ENCODE measurements around the gene ELAVL4. TPM values are rescaled to one million over a fixed set of nuclear protein-coding genes. Genes with fewer than 3 reads are reported as not detected.

ELAVL4 gene
- total RNA-seq, 1 experiment from 2014 or later: not detected

GRCh38 chr1:50236656-50237055, 127.9 kb downstream of the ELAVL4 start:
- no TSS peak for BruUV-seq (replicated peaks)
- peaks cover 26% of the 10 kb centered on the region for H3K9me3 Mint-ChIP-seq (ENCODE audit: unreplicated experiment)

GRCh38 chr1:50237056-50237455, 128.3 kb downstream of the ELAVL4 start:
- DNase-seq: no peak

More at GRCh38 chr1:50236656-50237055, 127.9 kb downstream of the ELAVL4 start:
- Histone ChIP-seq H3K4me1 (no peaks in the 10 kb centered on the region), H3K27me3 (replicated peaks; ENCODE audit: control insufficient read depth, insufficient read depth, low read length) (no peaks in the 10 kb centered on the region), H3K4me3 (ENCODE audit: low read depth, low read length) (no peak overlapping the region), H3K36me3 (ENCODE audit: control insufficient read depth, insufficient read depth, low read length) (no peaks in the 10 kb centered on the region), H3K9me3 (no peaks in the 10 kb centered on the region)
- no peak for TF ChIP-seq CTCF (IDR thresholded peaks at IDR 0.05; ENCODE audit: insufficient read depth in 1 of 2, low read depth in 1 of 2, low read length in 1 of 2, severe bottlenecking in 1 of 2, unreplicated experiment in 1 of 2)
- Mint-ChIP-seq H3K4me1 (ENCODE audit: low read depth, unreplicated experiment) (no peaks in the 10 kb centered on the region), H3K27ac (ENCODE audit: unreplicated experiment) (no peak overlapping the region), H3K36me3 (ENCODE audit: insufficient read depth, unreplicated experiment) (no peaks in the 10 kb centered on the region), H3K27me3 (ENCODE audit: insufficient read depth, unreplicated experiment) (peaks cover 4% of the 10 kb centered on the region), H3K4me3 (ENCODE audit: unreplicated experiment) (no peak overlapping the region)
- no peak for DNase-seq
- ChIA-PET POLR2A (no interaction called here), CTCF (no interaction called here)
- intact Hi-C loops (cut with micrococcal nuclease; ENCODE audit: unreplicated experiment): no loop called here

GRCh38 chr1:50243939-50244338, 135.2 kb downstream of the ELAVL4 start:
- Histone ChIP-seq H3K4me1 (no peaks in the 10 kb centered on the region), H3K9me3 (no peaks in the 10 kb centered on the region), H3K36me3 (ENCODE audit: control insufficient read depth, insufficient read depth, low read length) (no peaks in the 10 kb centered on the region), H3K4me3 (ENCODE audit: low read depth, low read length) (no peak overlapping the region), H3K27me3 (replicated peaks; ENCODE audit: control insufficient read depth, insufficient read depth, low read length) (no peaks in the 10 kb centered on the region)
- CTCF ChIA-PET: no interaction called here
- Mint-ChIP-seq H3K27ac (ENCODE audit: unreplicated experiment) (no peak overlapping the region), H3K27me3 (ENCODE audit: insufficient read depth, unreplicated experiment) (peaks cover 4% of the 10 kb centered on the region), H3K4me1 (ENCODE audit: low read depth, unreplicated experiment) (no peaks in the 10 kb centered on the region), H3K36me3 (ENCODE audit: insufficient read depth, unreplicated experiment) (no peaks in the 10 kb centered on the region), H3K9me3 (ENCODE audit: unreplicated experiment) (no peaks in the 10 kb centered on the region), H3K4me3 (ENCODE audit: unreplicated experiment) (no peak overlapping the region)
- POLR2A ChIA-PET: no interaction called here
- BruUV-seq (replicated peaks): no TSS peak
- TF ChIP-seq CTCF (IDR thresholded peaks at IDR 0.05; ENCODE audit: insufficient read depth in 1 of 2, low read depth in 1 of 2, low read length in 1 of 2, severe bottlenecking in 1 of 2, unreplicated experiment in 1 of 2): no peak
- no peak for DNase-seq
- intact Hi-C loops (cut with micrococcal nuclease; ENCODE audit: unreplicated experiment): no loop called here

More at GRCh38 chr1:50237056-50237455, 128.3 kb downstream of the ELAVL4 start:
- no peak for TF ChIP-seq CTCF (IDR thresholded peaks at IDR 0.05; ENCODE audit: insufficient read depth in 1 of 2, low read depth in 1 of 2, low read length in 1 of 2, severe bottlenecking in 1 of 2, unreplicated experiment in 1 of 2)
- Mint-ChIP-seq H3K27me3 (ENCODE audit: insufficient read depth, unreplicated experiment) (peaks cover 4% of the 10 kb centered on the region), H3K9me3 (ENCODE audit: unreplicated experiment) (peaks cover 26% of the 10 kb centered on the region), H3K27ac (ENCODE audit: unreplicated experiment) (no peak overlapping the region), H3K4me1 (ENCODE audit: low read depth, unreplicated experiment) (no peaks in the 10 kb centered on the region), H3K36me3 (ENCODE audit: insufficient read depth, unreplicated experiment) (no peaks in the 10 kb centered on the region), H3K4me3 (ENCODE audit: unreplicated experiment) (no peak overlapping the region)
- Histone ChIP-seq H3K27me3 (replicated peaks; ENCODE audit: control insufficient read depth, insufficient read depth, low read length) (no peaks in the 10 kb centered on the region), H3K9me3 (no peaks in the 10 kb centered on the region), H3K4me1 (no peaks in the 10 kb centered on the region), H3K36me3 (ENCODE audit: control insufficient read depth, insufficient read depth, low read length) (no peaks in the 10 kb centered on the region), H3K4me3 (ENCODE audit: low read depth, low read length) (no peak overlapping the region)
- CTCF ChIA-PET: no interaction called here
- BruUV-seq (replicated peaks): no TSS peak
- POLR2A ChIA-PET: no interaction called here
- intact Hi-C loops (cut with micrococcal nuclease; ENCODE audit: unreplicated experiment): no loop called here
